Tibial nerve (tissue), 4 donors: ENCODE data around the gene AQP3. TPM values are rescaled to one million over a fixed set of nuclear protein-coding genes. Genes with fewer than 3 reads are reported as not detected.
"Not testable (repeated sequence)": the region's sequence is repeated elsewhere in the genome, so short reads cannot be mapped to it uniquely, and the experiment has no call there.

Experiments used
- DNase-seq, 2 donors: peaks; one replicate each; pipeline ENCODE4 v3.0.0-alpha.2; 2019; ENCODE audit warnings: low spot score in 2 of 2
- H3K27ac ChIP-seq, 4 donors: fragments of 200-600 bp; sonication (generic) in 3 of 4; one replicate each; pipeline ENCODE4 v1.5.1; 2017 to 2019; ENCODE audit warnings: mild to moderate bottlenecking in 1 of 4
- H3K27me3 ChIP-seq, 2 donors: fragments of 200-600 bp; sonication (generic) in 1 of 2; one replicate each; pipeline versions ENCODE4 v1.5.1 to v1.6.0; 2017 to 2019
- H3K36me3 ChIP-seq, 3 donors: fragments of 200-600 bp; sonication (generic); one replicate each; pipeline ENCODE4 v1.5.1; 2018 to 2019
- H3K4me1 ChIP-seq, 4 donors: fragments of 200-600 bp; sonication (generic) in 3 of 4; one replicate each; pipeline ENCODE4 v1.5.1; 2017 to 2019
- H3K4me3 ChIP-seq, 4 donors: fragments of 200-600 bp; sonication (generic) in 3 of 4; one replicate each; pipeline ENCODE4 v1.5.1; 2017 to 2019; ENCODE audit warnings: mild to moderate bottlenecking in 1 of 4, moderate library complexity in 1 of 4
- H3K9me3 ChIP-seq, 4 donors: fragments of 200-600 bp; sonication (generic) in 3 of 4; one replicate each; pipeline ENCODE4 v1.5.1; 2017 to 2019
- EP300 ChIP-seq, 2 donors: sonication (generic); formaldehyde crosslinking; IDR thresholded peaks; one replicate each; pipeline ENCODE4 v1.6.1; 2017; ENCODE audit warnings: antibody characterized with exemption in 2 of 2, mild to moderate bottlenecking in 1 of 2
- POLR2A ChIP-seq, 2 donors: fragments of 450-650 bp; IDR thresholded peaks; one replicate each; pipeline ENCODE4 v1.6.1; 2017; ENCODE audit warnings: antibody characterized with exemption in 2 of 2, mild to moderate bottlenecking in 2 of 2, moderate library complexity in 2 of 2
- WGBS, 2 donors: methylation state at CpG; one replicate each; pipeline ENCODE4 v1.1.5; 2018; 5-methylcytosine and 5-hydroxymethylcytosine counted together
- total RNA-seq, 4 donors: library from RNA; depleted of rRNA; stranded (reverse); fragments of >200 nt; gene quantifications; one replicate each; pipeline ENCODE4 v1.1.0, GENCODE V29; 2016
- TF ChIP-seq, protein P1 (sequence below), 5 experiments: fragments of 200-600 bp in 3 of 5; fragments of 450-650 bp in 2 of 5; sonication (generic) in 3 of 5; IDR thresholded peaks; one replicate each; pipeline ENCODE4 v1.5.1; 2016 to 2019; ENCODE audit warnings: antibody characterized with exemption in 5 of 5, mild to moderate bottlenecking in 3 of 5, moderate library complexity in 2 of 5

The AQP3 gene
- total RNA-seq, 4 donors from 2014 or later, result 41.1 to 200 (median 96.8) TPM

DNA sequence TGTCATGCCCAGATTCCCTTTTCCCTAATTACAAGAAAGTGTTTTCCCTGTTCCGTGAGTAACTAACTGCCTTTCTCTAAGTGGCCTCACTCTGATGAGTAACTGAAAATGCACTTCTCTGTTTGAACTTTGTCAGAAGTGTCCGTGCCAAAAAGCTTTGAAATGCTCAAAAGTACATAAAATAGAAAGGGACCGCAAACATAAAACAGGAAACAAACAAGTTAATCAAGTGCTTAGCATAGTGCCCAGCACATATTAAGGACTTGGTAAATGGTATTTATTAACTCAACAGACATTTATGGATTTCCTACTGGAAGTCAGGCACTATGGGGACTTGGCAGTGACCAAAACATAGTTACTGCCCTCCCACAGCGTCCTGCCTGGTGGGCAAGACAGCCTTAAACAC, 22.3 kb downstream of the AQP3 start:
- no peak overlapping the region for H3K4me3 ChIP-seq
- no peak for DNase-seq
- 50 to 75% methylated on average over 4 of the region's 4 CpGs for WGBS, 2 donors
- H3K36me3 ChIP-seq, result no peaks in the 10 kb centered on the region
- no peak overlapping the region for H3K27ac ChIP-seq
- H3K9me3 ChIP-seq, result no peaks in the 10 kb centered on the region
- TF ChIP-seq, protein P1, sequence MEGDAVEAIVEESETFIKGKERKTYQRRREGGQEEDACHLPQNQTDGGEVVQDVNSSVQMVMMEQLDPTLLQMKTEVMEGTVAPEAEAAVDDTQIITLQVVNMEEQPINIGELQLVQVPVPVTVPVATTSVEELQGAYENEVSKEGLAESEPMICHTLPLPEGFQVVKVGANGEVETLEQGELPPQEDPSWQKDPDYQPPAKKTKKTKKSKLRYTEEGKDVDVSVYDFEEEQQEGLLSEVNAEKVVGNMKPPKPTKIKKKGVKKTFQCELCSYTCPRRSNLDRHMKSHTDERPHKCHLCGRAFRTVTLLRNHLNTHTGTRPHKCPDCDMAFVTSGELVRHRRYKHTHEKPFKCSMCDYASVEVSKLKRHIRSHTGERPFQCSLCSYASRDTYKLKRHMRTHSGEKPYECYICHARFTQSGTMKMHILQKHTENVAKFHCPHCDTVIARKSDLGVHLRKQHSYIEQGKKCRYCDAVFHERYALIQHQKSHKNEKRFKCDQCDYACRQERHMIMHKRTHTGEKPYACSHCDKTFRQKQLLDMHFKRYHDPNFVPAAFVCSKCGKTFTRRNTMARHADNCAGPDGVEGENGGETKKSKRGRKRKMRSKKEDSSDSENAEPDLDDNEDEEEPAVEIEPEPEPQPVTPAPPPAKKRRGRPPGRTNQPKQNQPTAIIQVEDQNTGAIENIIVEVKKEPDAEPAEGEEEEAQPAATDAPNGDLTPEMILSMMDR (IDR thresholded peaks at IDR 0.05), result no peak
- no peaks in the 10 kb centered on the region for H3K27me3 ChIP-seq
- H3K4me1 ChIP-seq, result no peaks in the 10 kb centered on the region

DNA sequence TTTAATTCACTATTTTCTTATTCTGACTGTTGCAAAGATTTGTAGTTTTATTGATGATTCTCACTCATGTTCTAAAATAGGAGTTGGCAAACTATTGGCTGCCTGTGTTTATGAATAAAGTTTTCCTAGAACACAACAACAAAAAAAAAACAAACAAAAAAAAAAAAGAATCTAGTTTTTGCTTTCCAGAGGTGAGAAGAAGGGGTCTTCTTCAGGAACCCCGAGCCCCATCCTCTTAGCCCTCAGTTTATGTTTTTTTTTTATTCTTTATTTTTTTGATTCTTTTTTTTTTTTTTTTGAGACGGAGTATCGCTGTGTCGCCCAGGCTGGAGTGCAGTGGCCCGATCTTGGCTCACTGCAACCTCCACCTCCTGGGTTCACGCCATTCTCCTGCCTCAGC, 22.9 kb downstream of the AQP3 start:
- not testable (repeated sequence) for H3K4me3 ChIP-seq, H3K9me3 ChIP-seq, H3K27me3 ChIP-seq, DNase-seq, H3K27ac ChIP-seq, H3K4me1 ChIP-seq, H3K36me3 ChIP-seq
- 96% methylated on average over 6 of the region's 6 CpGs; no CpG with 5 or more reads in 1 of the 2 donors for WGBS, 2 donors

- H3K4me3 ChIP-seq, DNase-seq, H3K27ac ChIP-seq, H3K9me3 ChIP-seq, H3K27me3 ChIP-seq, H3K4me1 ChIP-seq, H3K36me3 ChIP-seq: not testable (repeated sequence)
- 78% methylated on average over 5 of the region's 7 CpGs; no CpG with 5 or more reads in 1 of the 2 donors for WGBS, 2 donors
Measured at GRCh38 chr9:33424043-33424442, 23.4 kb downstream of the AQP3 start.

- no peaks in the 10 kb centered on the region for H3K36me3 ChIP-seq
- no peak overlapping the region for H3K27ac ChIP-seq
- peaks cover 0 to 7% (median 0%) of the 10 kb centered on the region in 4 donors for H3K4me1 ChIP-seq
- no peak for DNase-seq
- H3K9me3 ChIP-seq, result no peaks in the 10 kb centered on the region
- WGBS, 2 donors, result 72 to 81% methylated on average over 10 of the region's 10 CpGs
- no peak overlapping the region for H3K4me3 ChIP-seq
- H3K27me3 ChIP-seq, result no peaks in the 10 kb centered on the region
- TF ChIP-seq POLR2A (IDR thresholded peaks at IDR 0.05) (no peak), EP300 (IDR thresholded peaks at IDR 0.05) (no peak)
- TF ChIP-seq, protein P1 (IDR thresholded peaks at IDR 0.05), result no peak
Measured at GRCh38 chr9:33419708-33420303, 27.6 kb downstream of the AQP3 start.

DNA sequence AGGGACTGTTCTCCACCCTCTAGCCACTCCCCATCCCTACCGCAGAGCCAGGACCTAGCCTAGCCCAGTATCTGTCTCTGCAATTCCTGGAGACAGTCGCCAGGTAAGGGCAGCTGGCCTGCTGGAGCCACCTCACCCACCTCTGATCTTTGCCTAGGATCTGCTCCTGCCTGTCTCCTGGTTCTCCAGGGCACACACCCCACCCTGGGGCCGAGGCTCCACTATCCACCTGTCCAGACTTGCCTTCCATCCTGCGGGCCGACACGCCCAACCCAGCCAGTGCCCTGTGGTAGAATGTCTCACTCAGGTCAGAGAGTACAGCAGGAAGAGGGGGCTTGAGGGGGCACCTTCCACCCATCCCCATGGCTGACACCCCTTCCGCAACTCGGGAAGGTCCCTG, 29.3 kb downstream of the AQP3 start:
- Histone ChIP-seq H3K9me3 (no peaks in the 10 kb centered on the region), H3K4me1 (peaks cover 0 to 7% (median 0%) of the 10 kb centered on the region in 4 donors), H3K27me3 (no peaks in the 10 kb centered on the region), H3K27ac (no peak overlapping the region), H3K36me3 (no peaks in the 10 kb centered on the region), H3K4me3 (no peak overlapping the region)
- DNase-seq, result no peak
- 88 to 90% methylated on average over 8 of the region's 8 CpGs for WGBS, 2 donors
- TF ChIP-seq, protein P1 (IDR thresholded peaks at IDR 0.05), result no peak
- TF ChIP-seq EP300 (IDR thresholded peaks at IDR 0.05), result no peak
- TF ChIP-seq POLR2A (IDR thresholded peaks at IDR 0.05), result no peak

DNA sequence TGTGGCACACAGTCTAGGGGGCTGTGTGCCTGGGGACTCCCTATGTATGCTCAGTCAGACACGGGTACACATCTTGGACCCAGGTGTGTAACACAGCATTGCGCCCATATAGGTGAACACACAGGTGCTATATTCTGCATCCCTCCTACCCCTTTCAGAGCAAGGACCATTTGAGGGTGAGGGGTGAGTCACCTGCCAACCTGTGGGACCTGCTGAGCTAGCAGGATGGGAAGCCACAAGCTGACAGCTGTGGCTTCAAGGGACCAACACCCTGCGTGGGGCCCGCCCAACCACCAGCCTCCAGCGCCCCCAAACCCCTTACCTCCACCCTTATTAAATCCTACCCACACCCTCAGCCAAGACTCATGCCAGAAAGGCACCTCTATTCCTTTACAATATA, 30.4 kb downstream of the AQP3 start:
- 62 to 68% methylated on average over 5 of the region's 5 CpGs for WGBS, 2 donors
- peaks cover 0 to 7% (median 0%) of the 10 kb centered on the region in 4 donors for H3K4me1 ChIP-seq
- no peaks in the 10 kb centered on the region for H3K9me3 ChIP-seq
- no peaks in the 10 kb centered on the region for H3K36me3 ChIP-seq
- TF ChIP-seq EP300 (IDR thresholded peaks at IDR 0.05) (no peak), POLR2A (IDR thresholded peaks at IDR 0.05) (no peak)
- TF ChIP-seq, protein P1 (IDR thresholded peaks at IDR 0.05), result no peak
- H3K27me3 ChIP-seq, result no peaks in the 10 kb centered on the region
- H3K27ac ChIP-seq, result no peak overlapping the region
- no peak overlapping the region for H3K4me3 ChIP-seq
- no peak for DNase-seq
